ENCODE results near the gene MARCHF10.

- TF ChIP-seq CTCF (IDR thresholded peaks at IDR 0.05) = no peak
- TF ChIP-seq POLR2A (IDR thresholded peaks at IDR 0.05) = no peak
These were observed 17.5 kb downstream of the MARCHF10 start for GRCh38 chr17:62790564-62790986.
